HCT116 (cell line): ENCODE measurements around the gene ISOC2.

ENCODE experiments used
- CEBPB ChIP-seq: IDR thresholded peaks from 2 replicates; pipeline ENCODE4 v1.6.1; 2012; ENCODE audit warnings: low read depth
- ELF1 ChIP-seq: IDR thresholded peaks from 2 replicates; pipeline ENCODE4 v1.6.1; 2012; ENCODE audit warnings: low read depth, borderline replicate concordance
- EZH2 ChIP-seq: fragments of 200-600 bp; sonication (generic); IDR thresholded peaks from 2 replicates; pipeline ENCODE4 v1.6.1; 2017; ENCODE audit warnings: antibody characterized with exemption, mixed run types
- EZH2phosphoT487 ChIP-seq: fragments of 200-600 bp; IDR thresholded peaks from 2 replicates; pipeline ENCODE4 v1.6.1; 2018; ENCODE audit warnings: antibody characterized with exemption, borderline replicate concordance
- FOSL1 ChIP-seq: IDR thresholded peaks from 2 replicates; pipeline ENCODE4 v1.6.1; 2012; ENCODE audit warnings: low read depth
- JUND ChIP-seq: IDR thresholded peaks from 2 replicates; pipeline ENCODE4 v1.6.1; 2012
- MAX ChIP-seq: IDR thresholded peaks from 2 replicates; pipeline ENCODE4 v1.6.1; 2012
- POLR2A ChIP-seq: IDR thresholded peaks from 2 replicates; pipeline ENCODE4 v1.7.0; 2011; ENCODE audit warnings: borderline replicate concordance; ENCODE audit not compliant: insufficient read depth, insufficient read length; ENCODE audit errors: extremely low read depth
- POLR2AphosphoS5 ChIP-seq: IDR thresholded peaks from 2 replicates; pipeline ENCODE4 v1.6.1; 2011; ENCODE audit warnings: mild to moderate bottlenecking, low read depth, low read length, moderate library complexity
- REST ChIP-seq: IDR thresholded peaks from 2 replicates; pipeline ENCODE4 v1.6.1; 2012; ENCODE audit warnings: low read depth
- SIN3A ChIP-seq: IDR thresholded peaks from 2 replicates; pipeline ENCODE4 v1.6.1; 2012; ENCODE audit warnings: low read depth
- ZNF274 ChIP-seq: fragments of 200-500 bp; sonication (Bioruptor generic); IDR thresholded peaks from 2 replicates; pipeline ENCODE4 v1.6.1; 2014; ENCODE audit warnings: mild to moderate bottlenecking, low read depth, low read length, inconsistent platforms
- TF ChIP-seq, protein P1 (sequence below), 3 experiments: fragments of 200-600 bp in 1 of 3; sonication (generic) in 1 of 3; IDR thresholded peaks in 2 of 3; conservative IDR thresholded peaks in 1 of 3; 2 replicates each; pipeline ENCODE4 v1.5.1; 2012 to 2017; ENCODE audit warnings: low read depth in 2 of 3, low read length in 2 of 3, antibody characterized with exemption in 1 of 3, borderline replicate concordance in 1 of 3, control low read depth in 1 of 3, mild to moderate bottlenecking in 1 of 3, mixed read lengths in 1 of 3, mixed run types in 1 of 3, moderate library complexity in 1 of 3; ENCODE audit not compliant: insufficient read depth in 1 of 3

GRCh38 chr19:55461259-55461973 is at the start of gene ISOC2:
- TF ChIP-seq SIN3A (no peak), POLR2AphosphoS5 (no peak; the same call in 1 of the 2 replicates), MAX (peak; percentile 96), EZH2 (no peak), EZH2phosphoT487 (no peak), POLR2A (no peak), REST (no peak), ZNF274 (no peak), CEBPB (no peak), ELF1 (no peak; the same call in 1 of the 2 replicates), FOSL1 (no peak), JUND (no peak)
- TF ChIP-seq, protein P1, sequence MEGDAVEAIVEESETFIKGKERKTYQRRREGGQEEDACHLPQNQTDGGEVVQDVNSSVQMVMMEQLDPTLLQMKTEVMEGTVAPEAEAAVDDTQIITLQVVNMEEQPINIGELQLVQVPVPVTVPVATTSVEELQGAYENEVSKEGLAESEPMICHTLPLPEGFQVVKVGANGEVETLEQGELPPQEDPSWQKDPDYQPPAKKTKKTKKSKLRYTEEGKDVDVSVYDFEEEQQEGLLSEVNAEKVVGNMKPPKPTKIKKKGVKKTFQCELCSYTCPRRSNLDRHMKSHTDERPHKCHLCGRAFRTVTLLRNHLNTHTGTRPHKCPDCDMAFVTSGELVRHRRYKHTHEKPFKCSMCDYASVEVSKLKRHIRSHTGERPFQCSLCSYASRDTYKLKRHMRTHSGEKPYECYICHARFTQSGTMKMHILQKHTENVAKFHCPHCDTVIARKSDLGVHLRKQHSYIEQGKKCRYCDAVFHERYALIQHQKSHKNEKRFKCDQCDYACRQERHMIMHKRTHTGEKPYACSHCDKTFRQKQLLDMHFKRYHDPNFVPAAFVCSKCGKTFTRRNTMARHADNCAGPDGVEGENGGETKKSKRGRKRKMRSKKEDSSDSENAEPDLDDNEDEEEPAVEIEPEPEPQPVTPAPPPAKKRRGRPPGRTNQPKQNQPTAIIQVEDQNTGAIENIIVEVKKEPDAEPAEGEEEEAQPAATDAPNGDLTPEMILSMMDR (IDR thresholded peaks at IDR 0.05 in 2 of 3, conservative IDR thresholded peaks at IDR 0.05 in 1 of 3; ENCODE audit: borderline replicate concordance in 1 of 3, insufficient read depth in 1 of 3, low read depth in 2 of 3, low read length in 2 of 3): no peak
